IMR-90 (cell line): Measurements from ENCODE around the gene OSTC. TPM values are rescaled to one million over a fixed set of nuclear protein-coding genes. Genes with fewer than 3 reads are reported as not detected.

Experiments used
- ATAC-seq: fragments of 200-7000 bp; cut with Tn5 transposase; 2 replicates; pipeline ENCODE4 v1.9.1; 2020; ENCODE audit warnings: low read depth, mild to moderate bottlenecking, moderate library complexity
- BruUV-seq: library from RNA; stranded (reverse); fragments of 400-500 nt; replicated peaks from 2 replicates; lab custom pipeline; 2021; lab: Mats Ljungman, UMichigan
- CTCF ChIA-PET: fragments of 300-600 bp; formaldehyde crosslinking; extraction: SDS; loops from one replicate; lab custom pipeline; 2021; ENCODE audit warnings: antibody characterized with exemption; lab: Yijun Ruan, JAX
- POLR2A ChIA-PET: fragments of 300-600 bp; sonication (Branson Sonifier 250); formaldehyde crosslinking; loops from one replicate; lab custom pipeline; 2022; ENCODE audit warnings: antibody characterized with exemption; ENCODE audit not compliant: unreplicated experiment; lab: Charles Lee
- DNase-seq: peaks from one replicate; pipeline ENCODE4 v3.0.0; 2013
- H2AFZ ChIP-seq: replicated peaks from 2 replicates; pipeline ENCODE3; 2013; ENCODE audit warnings: low read length, mild to moderate bottlenecking; ENCODE audit not compliant: poor library complexity
- H2AK5ac ChIP-seq: 2 replicates; pipeline ENCODE4 v1.6.1; 2013; ENCODE audit warnings: low read depth, low read length, inconsistent platforms
- H2AK9ac ChIP-seq: replicated peaks from 2 replicates; pipeline ENCODE3; 2013; ENCODE audit warnings: mild to moderate bottlenecking, low read depth, low read length, moderate library complexity; ENCODE audit not compliant: poor library complexity
- H2BK120ac ChIP-seq: 2 replicates; pipeline ENCODE4 v1.6.1; 2013; ENCODE audit warnings: low read depth, low read length, inconsistent platforms
- H2BK15ac ChIP-seq: 3 replicates; pipeline ENCODE4 v1.6.1; 2013; ENCODE audit warnings: low read depth, low read length, inconsistent platforms
- H2BK20ac ChIP-seq: 2 replicates; pipeline ENCODE4 v1.6.1; 2013; ENCODE audit warnings: low read depth, mild to moderate bottlenecking, inconsistent platforms, low read length, moderate library complexity
- H2BK5ac ChIP-seq: 2 replicates; pipeline ENCODE4 v1.6.1; 2013; ENCODE audit warnings: mild to moderate bottlenecking, low read depth, low read length, inconsistent platforms; ENCODE audit not compliant: poor library complexity, severe bottlenecking
- H3K14ac ChIP-seq: replicated peaks from 2 replicates; pipeline ENCODE4 v1.6.1; 2013; ENCODE audit warnings: low read depth, low read length, inconsistent platforms
- H3K18ac ChIP-seq: 2 replicates; pipeline ENCODE4 v1.6.1; 2013; ENCODE audit warnings: low read depth, low read length, control low read depth
- H3K23ac ChIP-seq: 2 replicates; pipeline ENCODE4 v1.6.1; 2013; ENCODE audit warnings: low read depth, low read length, inconsistent platforms
- H3K27ac ChIP-seq: 2 replicates; pipeline ENCODE4 v1.5.1; 2013; ENCODE audit warnings: mild to moderate bottlenecking, control low read depth, low read length; ENCODE audit not compliant: insufficient read depth
- H3K27me3 ChIP-seq: 2 replicates; pipeline ENCODE4 v1.6.1; 2013; ENCODE audit warnings: low read length; ENCODE audit not compliant: control insufficient read depth, insufficient read depth
- H3K36me3 ChIP-seq: 2 replicates; pipeline ENCODE4 v1.6.1; 2013; ENCODE audit warnings: low read length, mixed read lengths; ENCODE audit not compliant: control insufficient read depth, insufficient read depth
- H3K4ac ChIP-seq: 2 replicates; pipeline ENCODE4 v1.6.1; 2013; ENCODE audit warnings: low read depth, low read length, inconsistent platforms
- H3K4me1 ChIP-seq: 2 replicates; pipeline ENCODE4 v1.6.1; 2013; ENCODE audit warnings: low read length, mixed read lengths; ENCODE audit not compliant: control insufficient read depth, insufficient read depth
- H3K4me2 ChIP-seq: 2 replicates; pipeline ENCODE4 v1.6.1; 2013; ENCODE audit warnings: low read depth, mild to moderate bottlenecking, control low read depth, low read length, moderate library complexity
- H3K4me3 ChIP-seq: 2 replicates; pipeline ENCODE4 v1.5.1; 2013; ENCODE audit warnings: low read depth, mild to moderate bottlenecking, control low read depth, low read length, moderate library complexity; ENCODE audit not compliant: insufficient read depth
- H3K56ac ChIP-seq: 2 replicates; pipeline ENCODE4 v1.6.1; 2013; ENCODE audit warnings: low read length, inconsistent platforms; ENCODE audit not compliant: insufficient read depth; ENCODE audit errors: extremely low read depth
- H3K79me1 ChIP-seq, 2 experiments: 2 replicates each; pipeline ENCODE4 v1.6.1; 2013; ENCODE audit warnings: low read length in 2 of 2, inconsistent platforms in 1 of 2, low read depth in 1 of 2
- H3K9ac ChIP-seq: 2 replicates; pipeline ENCODE4 v1.6.1; 2013; ENCODE audit warnings: low read depth, low read length, control low read depth
- H3K9me1 ChIP-seq: 2 replicates; pipeline ENCODE4 v1.6.1; 2013; ENCODE audit warnings: low read length, inconsistent platforms; ENCODE audit not compliant: insufficient read depth
- H3K9me3 ChIP-seq: 2 replicates; pipeline ENCODE4 v1.6.1; 2013; ENCODE audit warnings: low read length; ENCODE audit not compliant: control insufficient read depth, insufficient read depth
- H4K20me1 ChIP-seq: 2 replicates; pipeline ENCODE4 v1.6.1; 2013; ENCODE audit warnings: low read length, inconsistent platforms; ENCODE audit not compliant: insufficient read depth
- H4K5ac ChIP-seq: 2 replicates; pipeline ENCODE4 v1.6.1; 2013; ENCODE audit warnings: mild to moderate bottlenecking, low read depth, low read length, control low read depth
- H4K8ac ChIP-seq, 2 experiments: 2 replicates each; pipeline ENCODE4 v1.6.1; 2013; ENCODE audit warnings: low read depth in 2 of 2, low read length in 2 of 2, control low read depth in 1 of 2, inconsistent platforms in 1 of 2
- H4K91ac ChIP-seq: 2 replicates; pipeline ENCODE4 v1.6.1; 2013; ENCODE audit warnings: low read depth, low read length, inconsistent platforms; ENCODE audit not compliant: insufficient read depth
- BHLHE40 ChIP-seq: fragments of 150-350 bp; IDR thresholded peaks from 2 replicates; pipeline ENCODE4 v1.6.1; 2016; ENCODE audit warnings: mild to moderate bottlenecking, low read depth, low read length
- CEBPB ChIP-seq: IDR thresholded peaks from 2 replicates; pipeline ENCODE4 v1.6.1; 2012; ENCODE audit warnings: low read depth, low read length, improper control_type of control experiment
- CHD1 ChIP-seq: IDR thresholded peaks from 2 replicates; pipeline ENCODE4 v1.6.1; 2012; ENCODE audit warnings: low read depth, low read length, improper control_type of control experiment
- FOS ChIP-seq: fragments of 150-350 bp; IDR thresholded peaks from 2 replicates; pipeline ENCODE4 v1.6.1; 2016; ENCODE audit warnings: low read depth, low read length
- MAFK ChIP-seq: IDR thresholded peaks from 2 replicates; pipeline ENCODE4 v1.6.1; 2012; ENCODE audit warnings: low read depth, low read length, improper control_type of control experiment
- MAZ ChIP-seq: IDR thresholded peaks from 2 replicates; pipeline ENCODE4 v1.6.1; 2012; ENCODE audit warnings: low read depth, mild to moderate bottlenecking, low read length, improper control_type of control experiment, moderate library complexity, borderline replicate concordance
- MXI1 ChIP-seq: IDR thresholded peaks from 2 replicates; pipeline ENCODE4 v1.6.1; 2012; ENCODE audit warnings: low read depth, mild to moderate bottlenecking, low read length, moderate library complexity, borderline replicate concordance
- POLR2A ChIP-seq: IDR thresholded peaks from 2 replicates; pipeline ENCODE4 v1.6.1; 2012; ENCODE audit warnings: mild to moderate bottlenecking, low read depth, low read length
- RAD21 ChIP-seq: IDR thresholded peaks from 2 replicates; pipeline ENCODE4 v1.6.1; 2012; ENCODE audit warnings: low read length, improper control_type of control experiment
- RCOR1 ChIP-seq: IDR thresholded peaks from 2 replicates; pipeline ENCODE4 v1.6.1; 2012; ENCODE audit warnings: mild to moderate bottlenecking, low read length, improper control_type of control experiment; ENCODE audit not compliant: insufficient replicate concordance
- RFX5 ChIP-seq: IDR thresholded peaks from 2 replicates; pipeline ENCODE4 v1.8.0; 2012; ENCODE audit warnings: low read depth, mild to moderate bottlenecking, low read length, moderate library complexity
- SMC3 ChIP-seq: fragments of 150-350 bp; IDR thresholded peaks from 2 replicates; pipeline ENCODE4 v1.6.1; 2016; ENCODE audit warnings: low read depth, mild to moderate bottlenecking, antibody characterized with exemption, low read length, moderate library complexity
- WGBS, 2 experiments: methylation state at CpG; one replicate each; pipeline versions ENCODE4 v1.1.5 to v1.1.7; 2013; ENCODE audit warnings: missing lambda C conversion rate in 2 of 2; ENCODE audit not compliant: insufficient read length in 1 of 2; ENCODE audit errors: extremely low coverage in 2 of 2; 5-methylcytosine and 5-hydroxymethylcytosine counted together
- dilution Hi-C: fragments of 300-500 bp; cut with HindIII; formaldehyde crosslinking; loops from one replicate; pipeline ENCODE4 v1.14.3; 2018; ENCODE audit warnings: low sequenced_read_pairs; ENCODE audit not compliant: unreplicated experiment
- in situ Hi-C: fragments of 300-500 bp; cut with MboI; formaldehyde crosslinking; loops from 3 replicates; pipeline ENCODE4 v1.14.3; 2019; ENCODE audit warnings: low sequenced_read_pairs, inconsistent platforms, mixed read lengths
- intact Hi-C: fragments of 100-400 bp; cut with micrococcal nuclease; formaldehyde crosslinking; loops from 2 replicates; pipeline ENCODE4 v1.10.0; 2022
- polyA plus RNA-seq, 3 experiments: library from polyadenylated mRNA; depleted of rRNA; stranded (reverse); fragments of >200 nt; gene quantifications; 2 replicates each; pipeline ENCODE4 v1.2.3, GENCODE V29; 2012; ENCODE audit warnings: low replicate concordance in 1 of 3
- total RNA-seq: library from RNA; depleted of rRNA; stranded (reverse); fragments of >200 nt; gene quantifications from 2 replicates; pipeline ENCODE4 v1.2.3, GENCODE V29; 2012
- TF ChIP-seq, protein P1 (sequence below): fragments of 150-350 bp; IDR thresholded peaks from 2 replicates; pipeline ENCODE4 v1.6.1; 2016; ENCODE audit warnings: low read depth, mild to moderate bottlenecking, low read length, moderate library complexity, borderline replicate concordance
- TF ChIP-seq, protein P2 (sequence below): conservative IDR thresholded peaks from 2 replicates; pipeline ENCODE4 v1.5.1; 2012; ENCODE audit warnings: mild to moderate bottlenecking, low read depth, low read length, improper control_type of control experiment

OSTC gene
- total and polyA plus RNA-seq, 2 of the 4 experiments (the other 2 are of a cell fraction), result 173 to 13,576 TPM

DNA sequence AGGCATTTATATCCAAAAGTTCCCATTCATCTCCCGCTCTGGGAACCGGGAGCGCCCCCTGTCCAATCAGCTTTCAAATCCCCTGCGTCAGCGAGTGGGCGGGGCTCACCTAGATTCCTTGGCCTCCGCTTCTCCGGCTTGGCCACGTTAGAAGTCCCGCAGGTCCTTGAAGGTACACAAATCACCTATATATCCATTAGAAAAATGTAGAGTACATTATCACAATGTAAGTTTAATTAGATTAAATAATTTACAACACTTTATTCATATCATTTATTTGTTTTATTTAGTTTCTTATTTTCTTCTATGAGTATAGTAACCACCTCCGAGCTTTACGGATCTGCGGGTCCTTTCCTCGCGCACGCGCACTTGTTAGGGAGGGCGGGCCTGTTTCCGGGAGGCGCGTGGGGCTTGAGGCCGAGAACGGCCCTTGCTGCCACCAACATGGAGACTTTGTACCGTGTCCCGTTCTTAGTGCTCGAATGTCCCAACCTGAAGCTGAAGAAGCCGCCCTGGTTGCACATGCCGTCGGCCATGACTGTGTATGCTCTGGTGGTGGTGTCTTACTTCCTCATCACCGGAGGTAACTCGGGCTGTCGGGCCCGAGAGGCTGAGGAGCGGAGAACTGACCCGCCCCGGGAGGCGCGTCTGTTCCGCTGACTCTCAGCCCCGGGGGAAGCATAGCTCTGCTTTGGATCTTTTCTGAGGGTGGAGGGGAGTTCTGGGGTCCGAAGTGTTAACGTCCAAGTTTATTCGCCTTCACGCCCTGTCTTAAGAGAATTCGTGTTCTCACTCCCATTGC is at the start of gene OSTC (continued):
- TF ChIP-seq RCOR1 (no peak), RFX5 (no peak), CEBPB (no peak), RAD21 (no peak), MXI1 (peak; percentile 83), MAFK (peak; percentile 16; the same call in 1 of the 2 replicates)

DNA sequence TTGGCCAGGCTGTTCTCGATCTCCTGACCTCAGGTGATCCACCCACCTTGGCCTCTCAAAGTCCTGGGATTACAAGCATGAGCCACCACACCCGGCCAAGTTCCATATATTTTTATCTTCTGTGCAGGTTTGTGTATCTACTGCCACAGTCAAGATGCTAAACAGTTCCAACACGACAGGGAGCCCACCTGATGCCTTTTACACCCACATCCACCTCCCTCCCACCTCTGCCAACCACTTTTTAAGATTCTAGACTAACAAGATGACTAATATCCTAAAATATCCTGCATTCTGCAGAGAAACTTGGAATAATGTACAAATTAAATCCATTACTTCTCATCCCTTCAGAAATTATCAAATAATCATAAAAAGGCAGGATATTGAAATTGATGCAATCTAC is 49.3 kb upstream of the OSTC start:
- no peak overlapping the region for H2BK15ac ChIP-seq
- no CpG with 5 or more reads among the region's 3 CpGs for WGBS, 2 experiments
- H2AK9ac ChIP-seq, result no peak overlapping the region
- ChIA-PET POLR2A (no interaction called here), CTCF (no interaction called here)
- H3K4me3 ChIP-seq, result no peak overlapping the region
- no peak overlapping the region for H3K56ac ChIP-seq
- no peaks in the 10 kb centered on the region for H3K9me1 ChIP-seq
- H2AFZ ChIP-seq, result no peak overlapping the region
- H3K23ac ChIP-seq, result no peak overlapping the region
- no peak overlapping the region for H3K27ac ChIP-seq
- TF ChIP-seq, protein P1, sequence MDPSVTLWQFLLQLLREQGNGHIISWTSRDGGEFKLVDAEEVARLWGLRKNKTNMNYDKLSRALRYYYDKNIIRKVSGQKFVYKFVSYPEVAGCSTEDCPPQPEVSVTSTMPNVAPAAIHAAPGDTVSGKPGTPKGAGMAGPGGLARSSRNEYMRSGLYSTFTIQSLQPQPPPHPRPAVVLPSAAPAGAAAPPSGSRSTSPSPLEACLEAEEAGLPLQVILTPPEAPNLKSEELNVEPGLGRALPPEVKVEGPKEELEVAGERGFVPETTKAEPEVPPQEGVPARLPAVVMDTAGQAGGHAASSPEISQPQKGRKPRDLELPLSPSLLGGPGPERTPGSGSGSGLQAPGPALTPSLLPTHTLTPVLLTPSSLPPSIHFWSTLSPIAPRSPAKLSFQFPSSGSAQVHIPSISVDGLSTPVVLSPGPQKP, result no peak
- TF ChIP-seq SMC3 (no peak), POLR2A (no peak), FOS (no peak), CHD1 (no peak), RFX5 (no peak), BHLHE40 (no peak), MAFK (no peak), RCOR1 (no peak), MXI1 (no peak), MAZ (no peak)
- TF ChIP-seq, protein P2, sequence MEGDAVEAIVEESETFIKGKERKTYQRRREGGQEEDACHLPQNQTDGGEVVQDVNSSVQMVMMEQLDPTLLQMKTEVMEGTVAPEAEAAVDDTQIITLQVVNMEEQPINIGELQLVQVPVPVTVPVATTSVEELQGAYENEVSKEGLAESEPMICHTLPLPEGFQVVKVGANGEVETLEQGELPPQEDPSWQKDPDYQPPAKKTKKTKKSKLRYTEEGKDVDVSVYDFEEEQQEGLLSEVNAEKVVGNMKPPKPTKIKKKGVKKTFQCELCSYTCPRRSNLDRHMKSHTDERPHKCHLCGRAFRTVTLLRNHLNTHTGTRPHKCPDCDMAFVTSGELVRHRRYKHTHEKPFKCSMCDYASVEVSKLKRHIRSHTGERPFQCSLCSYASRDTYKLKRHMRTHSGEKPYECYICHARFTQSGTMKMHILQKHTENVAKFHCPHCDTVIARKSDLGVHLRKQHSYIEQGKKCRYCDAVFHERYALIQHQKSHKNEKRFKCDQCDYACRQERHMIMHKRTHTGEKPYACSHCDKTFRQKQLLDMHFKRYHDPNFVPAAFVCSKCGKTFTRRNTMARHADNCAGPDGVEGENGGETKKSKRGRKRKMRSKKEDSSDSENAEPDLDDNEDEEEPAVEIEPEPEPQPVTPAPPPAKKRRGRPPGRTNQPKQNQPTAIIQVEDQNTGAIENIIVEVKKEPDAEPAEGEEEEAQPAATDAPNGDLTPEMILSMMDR, result no peak
- in situ Hi-C loops (no loop called here), intact Hi-C loops (no loop called here), dilution Hi-C loops (no loop called here)
- no peak overlapping the region for H2BK120ac ChIP-seq
- no TSS peak for BruUV-seq
- no peak overlapping the region for H3K4ac ChIP-seq
- H3K14ac ChIP-seq, result no peak overlapping the region
- no peak overlapping the region for H3K9ac ChIP-seq
- no peak overlapping the region for H2BK20ac ChIP-seq
- H3K4me1 ChIP-seq, result no peaks in the 10 kb centered on the region
- H4K20me1 ChIP-seq, result no peaks in the 10 kb centered on the region
- no peak for DNase-seq
- H3K4me2 ChIP-seq, result no peak overlapping the region
- no peaks in the 10 kb centered on the region for H3K27me3 ChIP-seq
- ATAC-seq, result no peak
- no peaks in the 10 kb centered on the region for H3K9me3 ChIP-seq
- no peak overlapping the region for H4K8ac ChIP-seq
- H3K18ac ChIP-seq, result no peak overlapping the region
- no peak overlapping the region for H2AK5ac ChIP-seq
- H4K5ac ChIP-seq, result no peak overlapping the region
- H3K36me3 ChIP-seq, result no peaks in the 10 kb centered on the region
- no peak overlapping the region for H4K91ac ChIP-seq
- no peak overlapping the region for H2BK5ac ChIP-seq
- no peaks in the 10 kb centered on the region for H3K79me1 ChIP-seq
